HEK293 (cell line): ENCODE data around the gene MDH2.
"Not testable (repeated sequence)": the region's sequence is repeated elsewhere in the genome, so short reads cannot be mapped to it uniquely, and the experiment has no call there.

Source experiments
- CTCF ChIA-PET: fragments of 350-600 bp; formaldehyde crosslinking; extraction: SDS; loops from one replicate; lab custom pipeline; 2021; ENCODE audit warnings: antibody characterized with exemption; lab: Yijun Ruan, JAX
- POLR2A ChIA-PET: fragments of 300-600 bp; formaldehyde crosslinking; extraction: SDS; loops from one replicate; lab custom pipeline; 2020; ENCODE audit warnings: antibody characterized with exemption, inconsistent platforms; lab: Yijun Ruan, JAX
- H3K27ac ChIP-seq: fragments of 200-500 bp; sonication (Bioruptor generic); 2 replicates; pipeline ENCODE4 v1.5.1; 2014; ENCODE audit warnings: low read depth, low read length, control low read depth, inconsistent platforms; ENCODE audit errors: extremely low read depth
- H3K36me3 ChIP-seq, 2 experiments: fragments of 200-500 bp in 1 of 2; sonication (Bioruptor generic) in 1 of 2; 1 replicate in 1 of 2; 2 replicates in 1 of 2; pipeline ENCODE4 v1.5.1; 2014 to 2017; ENCODE audit warnings: inconsistent platforms in 2 of 2, low read length in 2 of 2; ENCODE audit not compliant: control insufficient read depth in 2 of 2, insufficient read depth in 1 of 2
- H3K4me1 ChIP-seq: fragments of 200-500 bp; sonication (Bioruptor generic); 2 replicates; pipeline ENCODE4 v1.5.1; 2014; ENCODE audit warnings: mild to moderate bottlenecking, low read length, inconsistent platforms; ENCODE audit not compliant: control insufficient read depth, insufficient read depth
- H3K4me3 ChIP-seq: 2 replicates; pipeline ENCODE4 v1.5.1; 2011; ENCODE audit warnings: low read depth, mild to moderate bottlenecking, control low read depth, low read length, moderate library complexity
- H3K9me3 ChIP-seq: fragments of 200-500 bp; sonication (Bioruptor generic); 2 replicates; pipeline ENCODE4 v1.5.1; 2014; ENCODE audit warnings: low read depth, low read length, inconsistent platforms; ENCODE audit not compliant: control insufficient read depth, insufficient read depth
- BCL11A ChIP-seq: fragments of 450-650 bp; formaldehyde crosslinking; IDR thresholded peaks from 2 replicates; pipeline ENCODE4 v1.5.1; 2016; ENCODE audit warnings: low read depth, missing biosample characterization, missing genetic modification characterization
- RBAK ChIP-seq: fragments of 450-650 bp; formaldehyde crosslinking; IDR thresholded peaks from 2 replicates; pipeline ENCODE4 v1.5.1; 2016; ENCODE audit warnings: missing biosample characterization, missing genetic modification characterization
- TRIM28 ChIP-seq: IDR thresholded peaks from 2 replicates; pipeline ENCODE4 v1.6.1; 2011; ENCODE audit warnings: low read length, control low read depth, borderline replicate concordance
- WT1 ChIP-seq: fragments of 450-650 bp; formaldehyde crosslinking; IDR thresholded peaks from 2 replicates; pipeline ENCODE4 v1.5.1; 2016; ENCODE audit warnings: missing biosample characterization, missing genetic modification characterization
- ZBTB20 ChIP-seq: fragments of 450-650 bp; formaldehyde crosslinking; IDR thresholded peaks from 2 replicates; pipeline ENCODE4 v1.5.1; 2016; ENCODE audit warnings: missing biosample characterization, missing genetic modification characterization
- ZBTB26 ChIP-seq: fragments of 450-650 bp; formaldehyde crosslinking; optimal IDR thresholded peaks from 2 replicates; pipeline ENCODE3; 2016; ENCODE audit warnings: missing biosample characterization, mild to moderate bottlenecking, missing genetic modification characterization
- ZNF16 ChIP-seq: fragments of 450-650 bp; formaldehyde crosslinking; IDR thresholded peaks from 2 replicates; pipeline ENCODE4 v1.5.1; 2016; ENCODE audit warnings: low read depth, missing biosample characterization, missing genetic modification characterization
- ZNF335 ChIP-seq: fragments of 450-650 bp; formaldehyde crosslinking; conservative IDR thresholded peaks from 2 replicates; pipeline ENCODE4 v1.5.1; 2016; ENCODE audit warnings: missing biosample characterization, missing genetic modification characterization
- ZNF501 ChIP-seq: fragments of 450-650 bp; formaldehyde crosslinking; IDR thresholded peaks from 2 replicates; pipeline ENCODE4 v1.5.1; 2016; ENCODE audit warnings: missing biosample characterization, missing genetic modification characterization
- ZNF558 ChIP-seq: fragments of 450-650 bp; formaldehyde crosslinking; IDR thresholded peaks from 2 replicates; pipeline ENCODE4 v1.5.1; 2016; ENCODE audit warnings: missing biosample characterization, missing genetic modification characterization
- ZNF623 ChIP-seq: fragments of 450-650 bp; formaldehyde crosslinking; IDR thresholded peaks from 2 replicates; pipeline ENCODE4 v1.5.1; 2016; ENCODE audit warnings: missing biosample characterization, missing genetic modification characterization
- ZNF626 ChIP-seq: fragments of 450-650 bp; sonication (Bioruptor Pico); formaldehyde crosslinking; IDR thresholded peaks from 2 replicates; pipeline ENCODE4 v1.5.1; 2018; ENCODE audit warnings: missing biosample characterization, missing genetic modification characterization, inconsistent platforms
- ZNF645 ChIP-seq: fragments of 450-650 bp; formaldehyde crosslinking; IDR thresholded peaks from 2 replicates; pipeline ENCODE4; 2016; ENCODE audit warnings: missing biosample characterization, missing genetic modification characterization
- TF ChIP-seq, protein P1 (sequence below): fragments of 450-650 bp; formaldehyde crosslinking; IDR thresholded peaks from 2 replicates; pipeline ENCODE4 v1.5.1; 2016; ENCODE audit warnings: missing biosample characterization, missing genetic modification characterization

The MDH2 gene

DNA sequence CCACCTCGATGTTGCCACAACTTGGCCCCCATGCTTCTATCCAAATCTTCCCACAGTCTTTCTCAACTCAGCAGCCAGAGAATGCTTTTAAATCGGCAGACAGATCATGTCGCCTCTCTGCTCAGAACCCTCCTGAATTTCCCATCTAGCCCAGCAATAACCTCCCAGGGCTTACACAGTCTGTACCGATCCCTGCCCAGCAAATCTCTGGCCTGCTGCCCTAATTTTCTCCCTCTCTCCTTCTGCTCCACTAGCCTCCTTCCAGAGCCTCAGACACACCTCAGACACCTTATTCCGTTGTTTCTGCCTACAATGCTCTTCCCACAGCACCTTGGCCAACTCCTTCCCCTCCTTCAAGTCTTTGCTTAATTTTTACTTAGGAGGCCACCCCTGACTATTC is 32.3 kb downstream of the MDH2 start:
- no peaks in the 10 kb centered on the region for H3K9me3 ChIP-seq
- TF ChIP-seq ZNF335 (no peak), ZBTB20 (no peak), TRIM28 (no peak), RBAK (tag by site-specific recombination) (no peak), BCL11A (tag by site-specific recombination) (no peak), ZBTB26 (tag by site-specific recombination) (no peak), ZNF558 (tag by site-specific recombination) (no peak), ZNF626 (tag by site-specific recombination) (no peak), ZNF16 (tag by site-specific recombination) (no peak), ZNF501 (no peak), ZNF623 (tag by site-specific recombination) (no peak)
- TF ChIP-seq, protein P1, sequence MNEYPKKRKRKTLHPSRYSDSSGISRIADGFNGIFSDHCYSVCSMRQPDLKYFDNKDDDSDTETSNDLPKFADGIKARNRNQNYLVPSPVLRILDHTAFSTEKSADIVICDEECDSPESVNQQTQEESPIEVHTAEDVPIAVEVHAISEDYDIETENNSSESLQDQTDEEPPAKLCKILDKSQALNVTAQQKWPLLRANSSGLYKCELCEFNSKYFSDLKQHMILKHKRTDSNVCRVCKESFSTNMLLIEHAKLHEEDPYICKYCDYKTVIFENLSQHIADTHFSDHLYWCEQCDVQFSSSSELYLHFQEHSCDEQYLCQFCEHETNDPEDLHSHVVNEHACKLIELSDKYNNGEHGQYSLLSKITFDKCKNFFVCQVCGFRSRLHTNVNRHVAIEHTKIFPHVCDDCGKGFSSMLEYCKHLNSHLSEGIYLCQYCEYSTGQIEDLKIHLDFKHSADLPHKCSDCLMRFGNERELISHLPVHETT (tag by site-specific recombination), result no peak
- H3K36me3 ChIP-seq, result no peaks in the 10 kb centered on the region
- POLR2A ChIA-PET, result no interaction called here
- CTCF ChIA-PET, result no interaction called here
- H3K27ac ChIP-seq, result no peak overlapping the region
- no peaks in the 10 kb centered on the region for H3K4me1 ChIP-seq
- H3K4me3 ChIP-seq, result no peak overlapping the region

DNA sequence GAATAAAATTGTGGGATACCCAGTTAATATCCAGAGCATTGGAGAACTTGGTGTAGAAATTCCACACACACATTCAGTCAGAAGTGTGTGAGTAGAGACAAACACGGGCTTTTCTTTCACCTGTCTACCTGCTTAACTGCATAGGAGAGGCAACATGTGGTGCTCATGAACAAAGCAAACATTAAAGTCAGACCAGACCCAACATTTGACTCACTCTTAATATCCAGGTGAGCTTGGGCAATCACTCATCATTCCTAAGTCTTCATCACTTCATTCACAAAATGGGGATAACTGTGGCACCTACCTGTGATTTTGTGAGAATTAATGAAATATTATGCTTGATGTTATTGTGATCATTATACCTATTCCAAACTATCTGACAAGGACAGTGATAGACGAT is 36.2 kb downstream of the MDH2 start:
- H3K4me3 ChIP-seq, H3K27ac ChIP-seq, H3K9me3 ChIP-seq, H3K36me3 ChIP-seq, H3K4me1 ChIP-seq, POLR2A ChIA-PET: not testable (repeated sequence)
- CTCF ChIA-PET, result interaction anchor here (0.6 kb wide), 1 partner anchor 271 kb away, joined by 3 read pairs; no protein-coding TSS in a partner anchor

GRCh38 chr7:76086070-76086469 is 38.2 kb downstream of the MDH2 start:
- no peaks in the 10 kb centered on the region for H3K9me3 ChIP-seq
- no peak overlapping the region for H3K27ac ChIP-seq
- CTCF ChIA-PET, result interaction anchor here (1.0 kb wide), 1 partner anchor 49 kb away, joined by 4 read pairs; no protein-coding TSS in a partner anchor
- POLR2A ChIA-PET, result no interaction called here
- no peaks in the 10 kb centered on the region for H3K4me1 ChIP-seq
- no peak overlapping the region for H3K4me3 ChIP-seq
- H3K36me3 ChIP-seq, result no peaks in the 10 kb centered on the region
- no peak for TF ChIP-seq WT1
- TF ChIP-seq ZNF645 (tag by site-specific recombination), result no peak

DNA sequence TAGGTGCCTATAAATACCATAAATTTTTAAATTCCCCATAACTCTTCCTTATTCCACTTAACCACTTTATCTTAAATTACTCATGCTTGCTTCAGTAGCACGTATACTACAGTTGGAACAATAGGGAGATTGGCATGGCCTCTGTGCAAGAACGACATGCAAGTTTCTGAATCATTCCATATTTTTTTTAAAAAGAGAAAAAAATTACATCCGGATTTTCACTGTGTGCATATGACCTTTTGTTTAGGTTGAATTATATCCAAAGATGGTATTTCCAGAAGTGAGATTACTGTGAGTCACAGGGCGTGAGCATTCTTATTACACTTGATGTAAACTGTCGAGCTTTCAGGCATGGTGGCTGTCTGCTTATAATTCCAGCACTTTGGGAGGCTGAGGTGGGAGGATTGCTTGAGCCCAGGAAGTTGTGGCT is 39.5 kb downstream of the MDH2 start:
- CTCF ChIA-PET, result interaction anchor here (0.5 to 1.0 kb wide), 2 partner anchors 50 to 985 kb away, joined by 4 read pairs; no protein-coding TSS in a partner anchor
- H3K4me1 ChIP-seq, POLR2A ChIA-PET, H3K4me3 ChIP-seq, H3K9me3 ChIP-seq, H3K36me3 ChIP-seq, H3K27ac ChIP-seq: not testable (repeated sequence)
